Glomerular visceral epithelial cell (primary cell): Measurements from ENCODE around the gene SMARCC1.

Experiments
- DNase-seq: peaks from one replicate; pipeline ENCODE4 v3.0.0-alpha.2; 2016; ENCODE audit errors: extremely low spot score

Gene SMARCC1

DNA sequence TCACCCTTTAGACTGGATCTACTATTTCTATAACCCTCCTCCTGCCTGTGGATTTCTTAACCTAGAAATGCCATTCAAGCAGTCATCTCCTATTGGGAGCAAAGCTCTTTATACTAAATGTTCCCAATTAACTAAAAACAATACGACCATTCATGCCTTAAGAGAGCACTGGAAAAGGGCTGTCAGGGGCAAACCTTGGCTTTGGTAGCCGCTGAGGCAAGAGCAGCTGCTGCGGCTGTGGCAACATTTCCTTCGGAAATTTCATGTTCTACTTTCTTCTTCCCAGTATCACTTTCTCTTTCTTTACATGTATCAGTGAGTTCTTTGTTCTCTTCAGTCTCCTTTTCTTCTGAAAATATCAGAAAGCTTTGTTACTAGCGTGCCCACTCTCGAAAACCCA, 146.7 kb downstream of the SMARCC1 start:
- no peak for DNase-seq

GRCh38 chr3:47630810-47631209, 150.9 kb downstream of the SMARCC1 start:
- DNase-seq: no peak

GRCh38 chr3:47629770-47630169, 151.9 kb downstream of the SMARCC1 start:
- no peak for DNase-seq

DNA sequence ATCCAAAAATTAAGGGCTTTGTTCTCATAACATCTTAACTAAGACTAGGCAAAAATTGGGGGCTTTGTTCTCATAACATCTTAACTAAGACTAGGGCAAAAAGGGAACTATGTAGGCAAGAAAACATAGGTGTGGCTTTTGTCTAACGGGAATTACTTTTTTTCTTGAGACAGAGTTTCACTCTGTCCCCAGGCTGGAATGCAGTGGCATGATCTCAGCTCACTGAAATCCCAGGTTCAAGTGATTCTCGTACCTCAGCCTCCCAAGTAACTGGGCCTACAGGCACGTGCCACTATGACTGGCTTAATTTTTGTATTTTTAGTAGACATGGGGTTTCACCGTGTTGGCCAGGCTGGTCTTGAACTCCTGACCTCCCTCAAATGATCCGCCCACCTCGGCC, 153.3 kb downstream of the SMARCC1 start:
- no peak for DNase-seq

- DNase-seq: no peak
Measured at GRCh38 chr3:47622671-47623461, 158.8 kb downstream of the SMARCC1 start.

GRCh38 chr3:47617086-47618010, 164.3 kb downstream of the SMARCC1 start:
- DNase-seq: peak; percentile 22

GRCh38 chr3:47614788-47615187, 166.9 kb downstream of the SMARCC1 start:
- DNase-seq: no peak

DNA sequence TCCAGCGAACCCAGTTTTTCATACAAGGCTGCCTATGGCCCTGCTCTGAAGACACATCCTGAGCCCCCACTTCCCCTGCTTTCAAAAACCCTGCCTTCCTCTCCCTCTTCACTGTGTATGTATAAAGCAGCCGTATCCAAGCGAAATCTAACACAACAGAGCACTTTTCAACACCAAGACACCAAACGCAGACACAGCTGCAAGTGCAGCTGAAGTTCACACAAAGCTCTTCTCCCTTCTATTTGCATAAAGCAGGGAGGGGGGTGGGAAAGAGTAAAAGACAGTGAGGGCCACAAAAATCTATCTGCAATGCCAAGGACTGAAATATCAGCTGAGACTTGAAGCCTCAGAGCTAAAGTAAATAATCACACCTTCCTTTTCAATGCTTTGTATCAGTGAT, 168.0 kb downstream of the SMARCC1 start:
- no peak for DNase-seq

DNA sequence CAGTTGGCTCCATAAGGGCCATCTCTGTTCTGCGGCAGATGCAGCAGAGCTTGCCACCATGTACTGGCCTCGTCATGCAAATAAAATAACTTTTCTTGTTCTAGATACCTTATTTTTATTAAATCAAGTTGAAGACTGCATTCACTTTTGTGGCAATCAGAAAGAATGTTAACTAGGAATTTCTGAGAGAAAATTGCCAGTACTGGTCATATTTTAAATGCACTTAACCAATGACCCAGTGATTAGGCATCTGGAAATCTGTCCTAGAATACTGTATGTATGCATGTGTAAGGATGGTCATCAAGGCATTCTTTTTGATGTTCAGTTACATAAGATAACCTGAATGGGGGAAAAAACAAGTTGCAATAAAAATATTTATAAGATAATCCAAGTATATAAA, 168.8 kb downstream of the SMARCC1 start:
- no peak for DNase-seq

GRCh38 chr3:47612178-47612577, 169.5 kb downstream of the SMARCC1 start:
- DNase-seq: peak; percentile 33

DNA sequence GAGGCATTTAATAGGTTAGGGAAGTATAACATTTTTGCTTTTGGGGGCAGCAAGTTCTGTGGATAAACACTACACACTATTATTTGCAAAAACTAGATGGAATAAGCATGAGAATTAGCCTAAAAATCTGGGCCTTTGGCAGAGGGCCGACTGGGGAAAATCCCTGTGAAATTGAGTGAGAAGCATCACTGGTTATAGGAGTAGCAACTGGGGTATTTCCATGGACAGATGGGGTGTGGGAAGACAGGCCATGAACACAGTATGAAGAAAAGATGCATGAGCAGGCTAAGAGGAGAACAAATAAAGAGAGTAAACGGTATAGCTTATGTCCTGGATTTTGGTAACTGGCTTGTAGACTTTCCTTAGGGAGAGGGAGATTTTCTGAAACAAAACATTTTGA, 170.1 kb downstream of the SMARCC1 start:
- no peak for DNase-seq

DNA sequence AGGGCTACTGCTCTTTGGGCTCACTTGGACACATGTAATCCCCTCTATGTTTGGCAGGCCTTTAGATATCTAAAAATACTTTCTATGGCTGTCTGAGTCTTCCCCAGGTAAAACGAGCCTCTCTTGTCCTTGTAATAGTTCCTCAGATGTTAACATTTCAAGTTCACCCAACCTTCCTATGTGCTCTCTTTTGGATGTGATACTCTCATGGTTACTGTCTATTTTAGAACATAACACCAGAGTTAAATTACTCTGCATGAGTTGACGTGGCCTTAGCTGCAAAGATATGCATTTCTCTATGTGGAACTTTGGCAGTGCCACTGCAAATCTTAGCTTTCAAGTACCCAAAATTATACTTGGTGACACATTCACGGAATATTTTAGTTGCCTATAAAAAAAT, 171.1 kb downstream of the SMARCC1 start:
- no peak for DNase-seq

DNA sequence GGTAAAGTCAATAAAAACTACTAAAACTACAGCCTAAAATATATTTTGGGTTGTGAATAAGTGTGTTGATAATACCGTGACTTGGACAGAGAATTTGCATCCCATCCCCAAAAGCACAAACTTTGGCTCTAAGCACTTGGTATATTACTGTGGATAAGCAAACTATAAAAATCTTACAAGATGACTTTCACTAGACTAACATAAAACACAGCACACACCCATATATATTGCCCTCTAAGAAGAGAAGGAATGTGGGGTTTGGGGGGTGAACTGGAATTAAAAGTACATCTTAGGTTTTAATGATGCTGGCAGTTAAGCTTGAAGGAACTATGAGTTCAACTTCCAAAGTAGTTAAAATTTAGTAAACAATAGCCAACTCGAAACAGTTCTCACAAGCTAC, 174.4 kb downstream of the SMARCC1 start:
- no peak for DNase-seq

DNA sequence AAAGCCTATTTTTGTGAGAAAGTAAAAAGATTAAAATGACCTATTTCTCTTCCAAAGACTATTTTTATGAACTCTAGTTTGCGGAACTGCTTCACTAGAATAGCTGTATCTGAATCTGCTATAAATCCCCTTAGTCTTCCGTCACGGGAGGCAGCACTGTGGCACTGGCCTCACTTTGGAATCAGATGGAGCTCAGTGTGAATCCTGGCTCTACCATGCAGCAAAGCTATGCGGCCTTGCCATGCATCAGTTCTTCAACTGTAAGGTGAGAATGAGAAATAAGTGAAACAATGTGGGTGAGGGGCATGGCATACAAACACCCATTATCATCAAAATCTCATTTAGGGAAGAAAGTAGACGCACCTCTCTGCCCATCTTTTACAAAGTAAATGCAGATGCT, 175.5 kb downstream of the SMARCC1 start:
- DNase-seq: no peak

DNA sequence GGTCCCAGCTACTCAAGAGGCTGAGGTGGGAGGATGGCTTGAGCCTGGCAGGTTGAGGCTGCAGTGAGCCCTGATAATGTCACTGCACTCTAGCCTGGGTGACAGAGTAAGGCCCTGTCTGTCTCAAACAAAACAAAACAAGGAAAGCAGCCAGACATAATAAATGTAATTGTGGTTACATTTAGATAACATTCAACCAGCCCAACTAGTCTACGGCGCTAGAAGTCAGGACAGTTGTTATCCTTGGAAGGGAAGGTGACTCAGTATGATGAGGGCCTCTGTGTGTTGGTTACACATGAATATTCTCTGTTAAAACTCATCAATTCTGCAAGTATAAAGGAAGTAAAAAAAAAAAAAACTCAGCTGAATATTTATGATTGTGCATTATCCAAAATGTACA, 176.0 kb downstream of the SMARCC1 start:
- DNase-seq: peak; percentile 60

- no peak for DNase-seq
Measured at GRCh38 chr3:47604145-47604544, 177.5 kb downstream of the SMARCC1 start.

DNA sequence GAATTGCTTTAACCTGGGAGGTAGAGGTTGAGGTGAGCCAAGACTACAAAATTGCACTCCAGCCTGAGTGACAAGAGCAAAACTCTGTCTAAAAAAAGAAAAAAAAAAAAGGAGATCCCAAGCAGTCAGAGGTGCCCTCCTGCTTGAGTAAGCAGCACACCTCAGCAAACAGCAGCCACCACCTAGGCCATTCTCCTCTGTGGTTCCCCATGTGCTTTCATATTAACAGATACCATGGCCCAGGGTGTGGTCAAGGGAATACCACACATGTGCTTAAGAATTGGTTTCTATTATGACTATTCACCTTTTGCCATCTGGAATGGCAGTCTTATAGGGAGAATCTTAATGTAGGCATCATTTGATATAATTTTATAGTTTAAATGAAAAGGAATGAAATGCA, 178.4 kb downstream of the SMARCC1 start:
- no peak for DNase-seq

DNA sequence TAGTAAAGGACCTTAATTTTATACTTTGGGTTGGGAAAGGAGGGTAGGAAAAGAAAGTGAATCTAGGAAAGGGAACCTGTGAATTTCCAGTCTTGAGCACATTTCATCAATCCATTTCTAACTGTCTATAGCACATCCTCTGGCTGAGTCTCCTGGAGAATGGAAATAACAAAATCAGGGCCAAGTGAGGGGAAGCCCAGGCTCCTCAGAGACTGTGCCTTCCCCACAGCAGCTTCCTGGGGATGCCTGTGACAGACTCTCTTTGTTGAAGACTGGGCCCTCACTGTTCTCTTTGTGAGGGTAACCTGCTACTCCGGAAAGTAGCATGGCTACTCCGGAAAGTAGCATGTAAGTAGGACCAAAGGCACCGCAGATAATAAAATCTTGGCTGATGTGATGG, 180.4 kb downstream of the SMARCC1 start:
- no peak for DNase-seq

DNA sequence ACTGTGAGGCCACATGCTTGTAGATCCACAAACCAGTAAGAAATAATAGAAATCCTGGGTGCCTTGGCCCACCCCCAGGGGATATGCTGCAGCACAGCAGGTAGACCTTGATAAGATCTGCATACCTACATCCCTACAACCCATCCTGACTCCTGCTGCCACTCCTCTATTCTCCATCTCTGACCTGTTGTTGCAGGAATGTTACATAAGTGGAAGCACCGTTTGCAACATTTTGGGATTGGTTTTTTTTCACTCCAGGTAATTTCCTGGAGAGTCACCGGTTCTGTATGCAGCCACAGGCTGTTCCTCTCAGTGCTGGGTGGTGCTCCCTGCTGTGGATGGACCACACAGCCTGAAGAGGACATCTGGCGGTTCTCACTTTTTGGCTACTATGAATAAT, 186.9 kb downstream of the SMARCC1 start:
- no peak for DNase-seq

- DNase-seq: no peak
Measured at GRCh38 chr3:47592066-47592795, 189.5 kb downstream of the SMARCC1 start.

DNA sequence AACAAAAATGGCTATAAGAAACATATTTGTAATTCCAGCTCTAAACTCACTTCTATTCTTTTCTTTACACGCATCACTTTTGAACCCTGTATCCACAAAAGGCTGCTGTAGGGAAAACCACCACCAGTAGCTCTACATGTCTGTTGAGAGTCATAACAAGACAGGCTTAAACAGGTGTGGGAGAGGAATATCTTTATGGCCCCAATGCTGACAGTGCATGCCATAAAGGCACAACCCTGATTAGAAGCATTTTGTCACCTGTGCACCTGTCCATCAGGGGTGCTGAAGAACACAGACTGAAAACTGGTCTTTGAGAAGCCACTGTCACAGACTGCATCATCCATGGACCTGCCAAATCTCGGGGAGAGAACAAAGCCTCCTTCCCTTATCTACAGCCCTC, 191.5 kb downstream of the SMARCC1 start:
- DNase-seq: no peak

DNA sequence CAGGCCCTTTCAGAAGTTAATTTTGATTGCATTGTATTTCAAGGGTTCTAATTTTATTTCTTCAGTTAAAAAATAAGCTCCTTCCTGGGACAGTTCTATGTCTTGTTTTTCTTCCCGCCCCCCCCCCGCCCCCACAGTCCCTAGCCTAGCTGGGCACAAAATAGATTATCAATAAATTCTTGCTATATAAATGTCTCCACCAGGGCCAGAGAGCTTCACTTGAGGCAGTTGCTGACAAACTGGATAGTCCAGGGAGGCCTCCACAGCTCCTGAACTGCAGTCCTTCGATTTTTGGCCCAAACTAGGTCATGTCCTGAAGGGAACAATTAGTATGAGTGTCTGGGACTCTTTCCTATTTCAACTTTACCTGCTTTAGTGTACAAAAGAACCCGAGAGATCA, 193.1 kb downstream of the SMARCC1 start:
- no peak for DNase-seq
